HG02938 (cell line): ENCODE results near the gene TIMM22.
"Not testable (repeated sequence)": the region's sequence is repeated elsewhere in the genome, so short reads cannot be mapped to it uniquely, and the experiment has no call there.

Experiments used
- ATAC-seq: cut with Tn5 transposase; IDR thresholded peaks from one replicate; pipeline ENCODE4 v1.9.1; 2021; ENCODE audit warnings: mild to moderate bottlenecking, moderate library complexity; ENCODE audit not compliant: unreplicated experiment

The TIMM22 gene

GRCh38 chr17:1037238-1037879, 40.4 kb downstream of the TIMM22 start:
- no peak for ATAC-seq

- ATAC-seq, result no peak
Measured at GRCh38 chr17:1038459-1039122, 41.7 kb downstream of the TIMM22 start.

GRCh38 chr17:1039123-1039507, 42.2 kb downstream of the TIMM22 start:
- no peak for ATAC-seq

- no peak for ATAC-seq
Measured at GRCh38 chr17:1039511-1040215, 42.7 kb downstream of the TIMM22 start.

- ATAC-seq, result no peak
Measured at GRCh38 chr17:1040216-1040600, 43.3 kb downstream of the TIMM22 start.

- no peak for ATAC-seq
Measured at GRCh38 chr17:1041746-1042145, 44.8 kb downstream of the TIMM22 start.

GRCh38 chr17:1042486-1042885, 45.6 kb downstream of the TIMM22 start:
- no peak for ATAC-seq

GRCh38 chr17:1043601-1044251, 46.8 kb downstream of the TIMM22 start:
- ATAC-seq, result no peak

GRCh38 chr17:1044387-1045009, 47.6 kb downstream of the TIMM22 start:
- ATAC-seq, result not testable (repeated sequence)

- no peak for ATAC-seq
Measured at GRCh38 chr17:1045456-1045855, 48.5 kb downstream of the TIMM22 start.

- no peak for ATAC-seq
Measured at GRCh38 chr17:1047177-1047878, 50.4 kb downstream of the TIMM22 start.

GRCh38 chr17:1047879-1048470, 51.0 kb downstream of the TIMM22 start:
- no peak for ATAC-seq

- ATAC-seq, result not testable (repeated sequence)
Measured at GRCh38 chr17:1048516-1049115, 51.7 kb downstream of the TIMM22 start.

GRCh38 chr17:1049446-1050225, 52.7 kb downstream of the TIMM22 start:
- no peak for ATAC-seq

GRCh38 chr17:1050246-1050995, 53.5 kb downstream of the TIMM22 start:
- ATAC-seq, result no peak

- no peak for ATAC-seq
Measured at GRCh38 chr17:1050996-1051925, 54.3 kb downstream of the TIMM22 start.
